GM12874 (cell line): ENCODE data around the gene GCK.

ENCODE experiments used
- CTCF ChIP-seq: IDR thresholded peaks from 2 replicates; pipeline ENCODE4 v1.5.1; 2011; ENCODE audit warnings: low read depth, mild to moderate bottlenecking, control low read depth, low read length, moderate library complexity; ENCODE audit not compliant: insufficient read depth

The GCK gene

GRCh38 chr7:44101303-44101965 lies 87.8 kb downstream of the GCK start:
- no peak for TF ChIP-seq CTCF

- no peak for TF ChIP-seq CTCF
Observed at GRCh38 chr7:44100458-44101302, 88.6 kb downstream of the GCK start.

GRCh38 chr7:44099669-44100068 lies 89.6 kb downstream of the GCK start:
- TF ChIP-seq CTCF, result no peak

- TF ChIP-seq CTCF, result no peak
Observed at GRCh38 chr7:44098092-44099068, 90.9 kb downstream of the GCK start.

GRCh38 chr7:44097064-44097932 lies 91.9 kb downstream of the GCK start:
- no peak for TF ChIP-seq CTCF

GRCh38 chr7:44096326-44096881 lies 92.8 kb downstream of the GCK start:
- no peak for TF ChIP-seq CTCF
